Kidney tubule cell (primary cell): ENCODE measurements around the gene POLR3F.
"Not testable (repeated sequence)": the region's sequence is repeated elsewhere in the genome, so short reads cannot be mapped to it uniquely, and the experiment has no call there.

Experiments
- DNase-seq: peaks from one replicate; pipeline ENCODE4 v3.0.0-alpha.2; 2018; ENCODE audit warnings: low spot score

Gene POLR3F

GRCh38 chr20:18506744-18507143 is 39.6 kb downstream of the POLR3F start:
- no peak for DNase-seq

GRCh38 chr20:18507218-18508191 is 40.3 kb downstream of the POLR3F start, which contains the start of gene SEC23B:
SEC23B (plus strand) TSS chr20:18507940; CDS start chr20:18510836, 2,896 bp downstream.
- DNase-seq: peak; percentile 98

GRCh38 chr20:18511571-18511970 is 44.4 kb downstream of the POLR3F start:
- no peak for DNase-seq

- DNase-seq: no peak
Observed at GRCh38 chr20:18513208-18513607, 46.0 kb downstream of the POLR3F start.

GRCh38 chr20:18514127-18514526 is 46.9 kb downstream of the POLR3F start:
- DNase-seq: no peak

- no peak for DNase-seq
Observed at GRCh38 chr20:18515973-18516372, 48.8 kb downstream of the POLR3F start.

- peak; percentile 82 for DNase-seq
Observed at GRCh38 chr20:18522066-18522465, 54.9 kb downstream of the POLR3F start.

GRCh38 chr20:18523066-18523465 is 55.9 kb downstream of the POLR3F start:
- DNase-seq: no peak

- DNase-seq: peak; percentile 78
Observed at GRCh38 chr20:18524646-18525045, 57.5 kb downstream of the POLR3F start.

GRCh38 chr20:18526761-18527160 is 59.6 kb downstream of the POLR3F start:
- not testable (repeated sequence) for DNase-seq

- no peak for DNase-seq
Observed at GRCh38 chr20:18527339-18527738, 60.1 kb downstream of the POLR3F start.

- DNase-seq: peak; percentile 80
Observed at GRCh38 chr20:18527836-18528235, 60.6 kb downstream of the POLR3F start.

GRCh38 chr20:18529041-18529440 is 61.9 kb downstream of the POLR3F start:
- DNase-seq: no peak

GRCh38 chr20:18532626-18533025 is 65.4 kb downstream of the POLR3F start:
- no peak for DNase-seq

GRCh38 chr20:18533491-18533890 is 66.3 kb downstream of the POLR3F start:
- peak; percentile 35 for DNase-seq

GRCh38 chr20:18533978-18534644 is 66.9 kb downstream of the POLR3F start:
- DNase-seq: no peak
